Astrocyte (in vitro differentiated cells and primary cell): ENCODE measurements around the gene PAFAH2.

Source experiments
- EZH2 ChIP-seq: IDR thresholded peaks from 2 replicates; pipeline ENCODE4 v1.6.1; 2012; ENCODE audit warnings: mild to moderate bottlenecking, low read length, inconsistent platforms; ENCODE audit not compliant: insufficient read depth
- TF ChIP-seq, protein P1 (sequence below): IDR thresholded peaks from 2 replicates; pipeline ENCODE4 v1.5.1; 2011; ENCODE audit warnings: low read depth, mild to moderate bottlenecking, inconsistent platforms, low read length, moderate library complexity; ENCODE audit not compliant: insufficient read depth

DNA sequence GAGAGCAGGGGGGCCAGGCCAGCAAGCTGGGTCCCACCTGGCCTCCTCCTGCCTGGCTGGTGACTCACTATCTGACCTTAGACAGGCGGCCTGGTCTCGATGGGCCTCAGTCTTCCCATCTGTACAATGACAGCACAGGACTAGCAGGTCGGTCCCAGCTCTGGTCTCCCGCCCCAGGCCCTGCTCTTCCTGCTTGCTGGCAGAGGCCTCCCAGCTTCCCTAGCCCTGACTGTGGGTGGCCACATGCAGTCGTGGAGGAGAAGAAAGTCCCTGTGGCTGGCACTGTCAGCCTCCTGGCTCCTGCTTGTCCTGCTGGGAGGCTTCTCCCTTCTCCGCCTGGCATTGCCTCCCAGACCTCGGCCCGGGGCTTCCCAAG is 24.5 kb upstream of the PAFAH2 start:
- TF ChIP-seq, protein P1, sequence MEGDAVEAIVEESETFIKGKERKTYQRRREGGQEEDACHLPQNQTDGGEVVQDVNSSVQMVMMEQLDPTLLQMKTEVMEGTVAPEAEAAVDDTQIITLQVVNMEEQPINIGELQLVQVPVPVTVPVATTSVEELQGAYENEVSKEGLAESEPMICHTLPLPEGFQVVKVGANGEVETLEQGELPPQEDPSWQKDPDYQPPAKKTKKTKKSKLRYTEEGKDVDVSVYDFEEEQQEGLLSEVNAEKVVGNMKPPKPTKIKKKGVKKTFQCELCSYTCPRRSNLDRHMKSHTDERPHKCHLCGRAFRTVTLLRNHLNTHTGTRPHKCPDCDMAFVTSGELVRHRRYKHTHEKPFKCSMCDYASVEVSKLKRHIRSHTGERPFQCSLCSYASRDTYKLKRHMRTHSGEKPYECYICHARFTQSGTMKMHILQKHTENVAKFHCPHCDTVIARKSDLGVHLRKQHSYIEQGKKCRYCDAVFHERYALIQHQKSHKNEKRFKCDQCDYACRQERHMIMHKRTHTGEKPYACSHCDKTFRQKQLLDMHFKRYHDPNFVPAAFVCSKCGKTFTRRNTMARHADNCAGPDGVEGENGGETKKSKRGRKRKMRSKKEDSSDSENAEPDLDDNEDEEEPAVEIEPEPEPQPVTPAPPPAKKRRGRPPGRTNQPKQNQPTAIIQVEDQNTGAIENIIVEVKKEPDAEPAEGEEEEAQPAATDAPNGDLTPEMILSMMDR, result no peak
- TF ChIP-seq EZH2, result no peak
